Prostate gland (tissue), 2 donors: Measurements from ENCODE around the gene YBX1.

Experiments
- CTCF ChIP-seq, 4 experiments: fragments of 200-600 bp in 2 of 4; fragments of 450-650 bp in 2 of 4; sonication (generic) in 2 of 4; IDR thresholded peaks; 1 replicate in 3 of 4; 2 replicates in 1 of 4; pipeline ENCODE4 v1.5.1; 2016 to 2019; ENCODE audit warnings: antibody characterized with exemption in 4 of 4, mild to moderate bottlenecking in 2 of 4, moderate library complexity in 2 of 4
- POLR2A ChIP-seq: fragments of 450-650 bp; IDR thresholded peaks from one replicate; pipeline ENCODE4 v1.6.1; 2016; ENCODE audit warnings: antibody characterized with exemption, mild to moderate bottlenecking

GRCh38 chr1:42682739-42683531 lies 717 bp downstream of the YBX1 start:
- TF ChIP-seq CTCF (IDR thresholded peaks at IDR 0.05) (no peak), POLR2A (peak; percentile 28)
